Measurements from ENCODE around the gene TSPAN9. TPM values are rescaled to one million over a fixed set of nuclear protein-coding genes. Genes with fewer than 3 reads are reported as not detected.
A peak's percentile ranks its signal among the peaks of the same experiment; 100 is the strongest.

Gene TSPAN9
- total RNA-seq, 4 donors from 2014 or later = 27.8 to 47.2 (median 34.3) TPM

- TF ChIP-seq POLR2A (IDR thresholded peaks at IDR 0.05) = no peak
- no peak for TF ChIP-seq CTCF (IDR thresholded peaks at IDR 0.05)
- no peak for TF ChIP-seq POLR2AphosphoS5 (IDR thresholded peaks at IDR 0.05)
- no peak for TF ChIP-seq EP300 (IDR thresholded peaks at IDR 0.05)
- H3K9me3 ChIP-seq = no peaks in the 10 kb centered on the region
- H3K4me3 ChIP-seq = no peak overlapping the region
- WGBS = 87% methylated on average over 8 of the region's 8 CpGs
- no peak overlapping the region for H3K27ac ChIP-seq
- no peaks in the 10 kb centered on the region for H3K27me3 ChIP-seq
- no peak for DNase-seq (ENCODE audit: low spot score in 2 of 2)
- H3K4me1 ChIP-seq = peaks cover 22% of the 10 kb centered on the region
- no peaks in the 10 kb centered on the region for H3K36me3 ChIP-seq
Measured at GRCh38 chr12:3250576-3250975, 173.4 kb downstream of the TSPAN9 start.

GRCh38 chr12:3251067-3251466 lies 173.9 kb downstream of the TSPAN9 start:
- Histone ChIP-seq H3K27ac (no peak overlapping the region), H3K36me3 (no peaks in the 10 kb centered on the region), H3K9me3 (no peaks in the 10 kb centered on the region), H3K4me1 (peaks cover 22% of the 10 kb centered on the region), H3K27me3 (no peaks in the 10 kb centered on the region), H3K4me3 (no peak overlapping the region)
- DNase-seq (ENCODE audit: low spot score in 2 of 2) = no peak
- WGBS = 94% methylated on average over 5 of the region's 5 CpGs
- TF ChIP-seq POLR2AphosphoS5 (IDR thresholded peaks at IDR 0.05) (no peak), CTCF (IDR thresholded peaks at IDR 0.05) (no peak), EP300 (IDR thresholded peaks at IDR 0.05) (no peak), POLR2A (IDR thresholded peaks at IDR 0.05) (no peak)

GRCh38 chr12:3251691-3252090 lies 174.5 kb downstream of the TSPAN9 start:
- Histone ChIP-seq H3K9me3 (no peaks in the 10 kb centered on the region), H3K36me3 (no peaks in the 10 kb centered on the region), H3K4me3 (no peak overlapping the region), H3K27ac (no peak overlapping the region), H3K4me1 (peaks cover 22% of the 10 kb centered on the region), H3K27me3 (no peaks in the 10 kb centered on the region)
- DNase-seq (ENCODE audit: low spot score in 2 of 2) = no peak
- WGBS = 98% methylated on average over 3 of the region's 7 CpGs
- TF ChIP-seq POLR2AphosphoS5 (IDR thresholded peaks at IDR 0.05) = no peak
- no peak for TF ChIP-seq CTCF (IDR thresholded peaks at IDR 0.05)
- TF ChIP-seq EP300 (IDR thresholded peaks at IDR 0.05) = no peak
- no peak for TF ChIP-seq POLR2A (IDR thresholded peaks at IDR 0.05)

- H3K36me3 ChIP-seq = no peaks in the 10 kb centered on the region
- TF ChIP-seq POLR2AphosphoS5 (IDR thresholded peaks at IDR 0.05) (no peak), CTCF (IDR thresholded peaks at IDR 0.05) (no peak), POLR2A (IDR thresholded peaks at IDR 0.05) (no peak), EP300 (IDR thresholded peaks at IDR 0.05) (no peak)
- H3K27me3 ChIP-seq = no peaks in the 10 kb centered on the region
- no peaks in the 10 kb centered on the region for H3K9me3 ChIP-seq
- WGBS = 34% methylated on average over 13 of the region's 13 CpGs
- peaks cover 22% of the 10 kb centered on the region for H3K4me1 ChIP-seq
- DNase-seq (ENCODE audit: low spot score in 2 of 2) = peak; percentile 86 to 89
- no peak overlapping the region for H3K27ac ChIP-seq
- no peak overlapping the region for H3K4me3 ChIP-seq
Measured at GRCh38 chr12:3252450-3252891, 175.3 kb downstream of the TSPAN9 start.

GRCh38 chr12:3253682-3254275 lies 176.6 kb downstream of the TSPAN9 start:
- no peak for DNase-seq (ENCODE audit: low spot score in 2 of 2)
- H3K4me3 ChIP-seq = no peak overlapping the region
- no peak overlapping the region for H3K27ac ChIP-seq
- H3K9me3 ChIP-seq = no peaks in the 10 kb centered on the region
- TF ChIP-seq POLR2AphosphoS5 (IDR thresholded peaks at IDR 0.05) (no peak), POLR2A (IDR thresholded peaks at IDR 0.05) (no peak), CTCF (IDR thresholded peaks at IDR 0.05) (no peak), EP300 (IDR thresholded peaks at IDR 0.05) (no peak)
- 93% methylated on average over 6 of the region's 7 CpGs for WGBS
- H3K4me1 ChIP-seq = peaks cover 16% of the 10 kb centered on the region
- H3K36me3 ChIP-seq = no peaks in the 10 kb centered on the region
- H3K27me3 ChIP-seq = no peaks in the 10 kb centered on the region

Measured in suprapubic skin (tissue), 4 donors.